Calu3 (cell line): ENCODE results near the gene RAB6B. TPM values are rescaled to one million over a fixed set of nuclear protein-coding genes. Genes with fewer than 3 reads are reported as not detected.

Experiments used
- BruUV-seq: library from RNA; stranded (reverse); fragments of 400-500 nt; replicated peaks from 2 replicates; lab custom pipeline; 2021; lab: Mats Ljungman, UMichigan
- CTCF ChIA-PET: fragments of 300-600 bp; sonication (Branson Sonifier 250); formaldehyde crosslinking; loops from one replicate; lab custom pipeline; 2022; ENCODE audit warnings: antibody characterized with exemption; lab: Charles Lee
- DNase-seq: peaks from one replicate; pipeline ENCODE4 v3.0.0; 2022
- H3K27ac Mint-ChIP-seq: one replicate; pipeline ENCODE4 v1.8.0; 2022; ENCODE audit warnings: mixed read lengths; ENCODE audit not compliant: unreplicated experiment
- H3K27me3 Mint-ChIP-seq: one replicate; pipeline ENCODE4 v1.8.0; 2022; ENCODE audit warnings: mixed read lengths; ENCODE audit not compliant: unreplicated experiment
- H3K36me3 Mint-ChIP-seq: one replicate; pipeline ENCODE4 v1.8.0; 2022; ENCODE audit warnings: mild to moderate bottlenecking, moderate library complexity, mixed read lengths; ENCODE audit not compliant: insufficient read depth, unreplicated experiment
- H3K4me1 Mint-ChIP-seq: one replicate; pipeline ENCODE4 v1.8.0; 2022; ENCODE audit warnings: mild to moderate bottlenecking, low read depth, mixed read lengths; ENCODE audit not compliant: unreplicated experiment
- H3K4me3 Mint-ChIP-seq: one replicate; pipeline ENCODE4 v1.8.0; 2022; ENCODE audit warnings: mild to moderate bottlenecking, low read depth, moderate library complexity, mixed read lengths; ENCODE audit not compliant: unreplicated experiment
- H3K9me3 Mint-ChIP-seq: one replicate; pipeline ENCODE4 v1.8.0; 2022; ENCODE audit warnings: low read depth, mixed read lengths; ENCODE audit not compliant: unreplicated experiment
- CTCF ChIP-seq: fragments of 200-600 bp; IDR thresholded peaks from one replicate; pipeline ENCODE4 v1.8.0; 2022; ENCODE audit warnings: antibody characterized with exemption; ENCODE audit not compliant: unreplicated experiment
- intact Hi-C: fragments of 100-400 bp; cut with micrococcal nuclease; formaldehyde crosslinking; loops from one replicate; pipeline ENCODE4 v1.10.0; 2022; ENCODE audit not compliant: unreplicated experiment
- total RNA-seq: library from RNA; stranded (reverse); gene quantifications from 2 replicates; pipeline ENCODE4 v1.2.3, GENCODE V29; 2022

RAB6B gene
- total RNA-seq, 1 experiment from 2014 or later: 0.85 TPM

GRCh38 chr3:133838296-133838789 is 57.3 kb downstream of the RAB6B start:
- intact Hi-C loops: no loop called here
- CTCF ChIA-PET: no interaction called here

GRCh38 chr3:133837487-133838295 is 58.0 kb downstream of the RAB6B start:
- no TSS peak for BruUV-seq
- Mint-ChIP-seq H3K9me3 (no peaks in the 10 kb centered on the region), H3K4me1 (no peaks in the 10 kb centered on the region), H3K36me3 (no peaks in the 10 kb centered on the region), H3K27ac (no peak overlapping the region), H3K27me3 (peaks cover 26% of the 10 kb centered on the region), H3K4me3 (no peak overlapping the region)
- intact Hi-C loops: no loop called here
- CTCF ChIA-PET: no interaction called here
- DNase-seq: no peak
- TF ChIP-seq CTCF: no peak

More at GRCh38 chr3:133838296-133838789, 57.3 kb downstream of the RAB6B start:
- Mint-ChIP-seq H3K4me3 (no peak overlapping the region), H3K27me3 (peaks cover 26% of the 10 kb centered on the region), H3K36me3 (no peaks in the 10 kb centered on the region), H3K27ac (no peak overlapping the region), H3K9me3 (no peaks in the 10 kb centered on the region), H3K4me1 (no peaks in the 10 kb centered on the region)
- no peak for DNase-seq
- no TSS peak for BruUV-seq
- TF ChIP-seq CTCF: no peak

- H3K27ac Mint-ChIP-seq: no peak overlapping the region
- TF ChIP-seq CTCF: no peak
- no peaks in the 10 kb centered on the region for H3K4me1 Mint-ChIP-seq
- H3K4me3 Mint-ChIP-seq: no peak overlapping the region
- no TSS peak for BruUV-seq
- intact Hi-C loops: no loop called here
- no peak for DNase-seq
- H3K27me3 Mint-ChIP-seq: peaks cover 26% of the 10 kb centered on the region
- H3K9me3 Mint-ChIP-seq: no peaks in the 10 kb centered on the region
- H3K36me3 Mint-ChIP-seq: no peaks in the 10 kb centered on the region
- CTCF ChIA-PET: interaction anchor here (0.6 kb wide), 1 partner anchor 135 kb away, joined by 3 read pairs; no protein-coding TSS in a partner anchor
Measured at GRCh38 chr3:133836497-133837158, 59.1 kb downstream of the RAB6B start.

GRCh38 chr3:133835961-133836360 is 59.7 kb downstream of the RAB6B start:
- BruUV-seq: no TSS peak
- TF ChIP-seq CTCF: no peak
- Mint-ChIP-seq H3K36me3 (no peaks in the 10 kb centered on the region), H3K4me3 (no peak overlapping the region), H3K27ac (no peak overlapping the region), H3K27me3 (peaks cover 26% of the 10 kb centered on the region), H3K9me3 (no peaks in the 10 kb centered on the region), H3K4me1 (no peaks in the 10 kb centered on the region)
- no peak for DNase-seq
- CTCF ChIA-PET: no interaction called here
- intact Hi-C loops: no loop called here
